RKO (cell line): Measurements from ENCODE around the gene ARMH4.

Experiments
- DNase-seq: peaks from one replicate; pipeline ENCODE4 v3.0.0-alpha.2; 2016; ENCODE audit warnings: low spot score

ARMH4 gene

GRCh38 chr14:57960946-57961785 lies 190.8 kb downstream of the ARMH4 start:
- DNase-seq = no peak

DNA sequence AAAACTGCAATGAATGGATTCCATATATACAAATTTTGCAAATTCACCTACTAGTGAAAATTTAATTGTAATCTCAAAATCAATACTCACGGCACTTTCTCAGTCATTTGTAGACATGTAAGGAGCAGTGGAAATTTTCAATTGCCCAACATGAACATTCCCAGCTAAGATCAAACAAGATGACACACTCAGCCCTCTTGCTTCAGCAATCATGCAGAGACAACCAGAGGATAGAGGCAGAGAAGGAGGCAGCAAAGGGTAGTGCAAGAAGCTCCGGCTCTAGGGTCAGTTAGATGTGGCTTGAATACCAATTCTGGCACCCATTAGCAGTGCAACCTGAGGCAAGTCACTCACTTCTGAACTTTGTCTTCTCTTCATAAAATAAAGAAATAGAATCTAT lies 194.6 kb downstream of the ARMH4 start:
- no peak for DNase-seq
